Measurements from ENCODE around the gene RSRC1.
"Not testable (repeated sequence)": the region's sequence is repeated elsewhere in the genome, so short reads cannot be mapped to it uniquely, and the experiment has no call there.

RSRC1 gene

GRCh38 chr3:158101335-158102241, 8.3 kb upstream of the RSRC1 start:
- DNase-seq, result no peak

- no peak for DNase-seq
These were observed 7.4 kb upstream of the RSRC1 start for GRCh38 chr3:158102242-158103080.

- DNase-seq, result no peak
These were observed 6.6 kb upstream of the RSRC1 start for GRCh38 chr3:158103081-158103886.

GRCh38 chr3:158103887-158104327, 6.0 kb upstream of the RSRC1 start:
- no peak for DNase-seq

- no peak for DNase-seq
These were observed 5.4 kb upstream of the RSRC1 start for GRCh38 chr3:158104431-158104921.

- DNase-seq, result no peak
These were observed 4.7 kb upstream of the RSRC1 start for GRCh38 chr3:158105119-158105709.

GRCh38 chr3:158105710-158106253, 4.1 kb upstream of the RSRC1 start:
- DNase-seq, result no peak

- DNase-seq, result no peak
These were observed 3.0 kb upstream of the RSRC1 start for GRCh38 chr3:158106766-158107471.

- no peak for DNase-seq
These were observed 2.1 kb upstream of the RSRC1 start for GRCh38 chr3:158107605-158108444.

GRCh38 chr3:158108445-158108985, 1.4 kb upstream of the RSRC1 start:
- no peak for DNase-seq

GRCh38 chr3:158109295-158109803, 540 bp upstream of the RSRC1 start:
- DNase-seq, result no peak

- no peak for DNase-seq
These were observed 749 bp downstream of the RSRC1 start for GRCh38 chr3:158110658-158111018.

GRCh38 chr3:158111861-158112260, 2.0 kb downstream of the RSRC1 start:
- no peak for DNase-seq

GRCh38 chr3:158113595-158113994, 3.7 kb downstream of the RSRC1 start:
- not testable (repeated sequence) for DNase-seq

- DNase-seq, result no peak
These were observed 10.4 kb downstream of the RSRC1 start for GRCh38 chr3:158120330-158120729.

- DNase-seq, result no peak
These were observed 11.4 kb downstream of the RSRC1 start for GRCh38 chr3:158121295-158121694.

GRCh38 chr3:158122721-158123120, 12.8 kb downstream of the RSRC1 start:
- DNase-seq, result not testable (repeated sequence)

GRCh38 chr3:158127250-158128219, 17.6 kb downstream of the RSRC1 start:
- no peak for DNase-seq

- no peak for DNase-seq
These were observed 18.9 kb downstream of the RSRC1 start for GRCh38 chr3:158128755-158129154.

Measured in KG1 (cell line).